D341Med (cell line): Measurements from ENCODE around the gene C1orf116.

Experiments used
- DNase-seq: peaks from one replicate; pipeline ENCODE4 v3.0.0; 2012; ENCODE audit warnings: low spot score

Gene C1orf116

GRCh38 chr1:207019661-207020060, 12.9 kb downstream of the C1orf116 start:
- DNase-seq, result no peak

- DNase-seq, result no peak
Measured at GRCh38 chr1:207019161-207019560, 13.4 kb downstream of the C1orf116 start.

- no peak for DNase-seq
Measured at GRCh38 chr1:207018707-207019106, 13.8 kb downstream of the C1orf116 start.

GRCh38 chr1:207017615-207018559, 14.7 kb downstream of the C1orf116 start:
- DNase-seq, result no peak

- no peak for DNase-seq
Measured at GRCh38 chr1:207015791-207016190, 16.8 kb downstream of the C1orf116 start.

- no peak for DNase-seq
Measured at GRCh38 chr1:207014728-207015127, 17.8 kb downstream of the C1orf116 start.

- DNase-seq, result no peak
Measured at GRCh38 chr1:207013321-207014085, 19.1 kb downstream of the C1orf116 start.

GRCh38 chr1:207010726-207011125, 21.8 kb downstream of the C1orf116 start:
- no peak for DNase-seq

GRCh38 chr1:207009945-207010344, 22.6 kb downstream of the C1orf116 start:
- no peak for DNase-seq

GRCh38 chr1:207009182-207009850, 23.2 kb downstream of the C1orf116 start:
- no peak for DNase-seq

GRCh38 chr1:207007352-207008033, 25.1 kb downstream of the C1orf116 start:
- no peak for DNase-seq

GRCh38 chr1:207006914-207007313, 25.6 kb downstream of the C1orf116 start:
- DNase-seq, result no peak

GRCh38 chr1:207006083-207006482, 26.5 kb downstream of the C1orf116 start:
- no peak for DNase-seq

- peak; percentile 65 for DNase-seq
Measured at GRCh38 chr1:207004931-207005830, 27.4 kb downstream of the C1orf116 start.

- DNase-seq, result no peak
Measured at GRCh38 chr1:207003210-207003609, 29.3 kb downstream of the C1orf116 start.

- DNase-seq, result no peak
Measured at GRCh38 chr1:207002724-207003146, 29.8 kb downstream of the C1orf116 start.

GRCh38 chr1:207001492-207002245, 30.9 kb downstream of the C1orf116 start:
- DNase-seq, result no peak

- no peak for DNase-seq
Measured at GRCh38 chr1:207000651-207001291, 31.8 kb downstream of the C1orf116 start.

GRCh38 chr1:206998816-206999215, 33.7 kb downstream of the C1orf116 start:
- DNase-seq, result no peak

GRCh38 chr1:206992790-206993189, 39.8 kb downstream of the C1orf116 start:
- no peak for DNase-seq
